Measurements from ENCODE around the gene NOXA1.

DNA sequence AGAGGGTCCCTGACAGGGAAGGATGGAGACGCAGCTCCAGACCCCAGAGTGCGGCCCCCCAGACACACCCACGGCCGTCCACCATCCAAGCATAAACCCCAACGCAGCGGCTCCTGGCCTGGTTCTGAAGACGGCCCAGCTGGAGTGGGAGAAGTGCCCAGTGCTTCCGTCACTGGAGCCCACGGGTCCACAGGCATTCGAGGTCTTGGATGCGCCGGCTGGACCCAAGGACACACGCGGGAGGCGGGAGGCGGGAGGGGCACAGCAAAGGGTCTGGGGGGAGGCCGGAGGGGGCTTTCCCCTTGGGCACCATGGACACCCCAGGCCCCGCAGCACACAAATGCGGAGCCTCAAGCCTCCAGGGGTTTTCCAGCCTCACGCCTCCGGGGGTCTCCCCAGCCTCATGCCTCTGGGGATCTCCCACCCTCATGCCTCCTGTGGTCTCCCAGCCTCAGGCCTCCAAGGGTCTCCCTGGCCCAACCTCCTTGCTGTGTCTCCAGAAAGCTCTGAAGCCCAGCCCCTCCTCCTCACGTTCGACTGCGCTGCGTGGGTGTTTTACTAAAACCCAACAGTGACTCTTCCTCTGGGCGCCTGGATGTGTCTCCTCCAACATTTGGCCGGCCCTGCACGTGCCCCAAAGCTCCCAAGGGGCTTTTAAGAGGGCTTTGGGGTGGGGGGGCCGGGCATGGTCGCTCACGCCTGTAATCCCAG, 15.4 kb upstream of the NOXA1 start:
- TF ChIP-seq, protein P1, sequence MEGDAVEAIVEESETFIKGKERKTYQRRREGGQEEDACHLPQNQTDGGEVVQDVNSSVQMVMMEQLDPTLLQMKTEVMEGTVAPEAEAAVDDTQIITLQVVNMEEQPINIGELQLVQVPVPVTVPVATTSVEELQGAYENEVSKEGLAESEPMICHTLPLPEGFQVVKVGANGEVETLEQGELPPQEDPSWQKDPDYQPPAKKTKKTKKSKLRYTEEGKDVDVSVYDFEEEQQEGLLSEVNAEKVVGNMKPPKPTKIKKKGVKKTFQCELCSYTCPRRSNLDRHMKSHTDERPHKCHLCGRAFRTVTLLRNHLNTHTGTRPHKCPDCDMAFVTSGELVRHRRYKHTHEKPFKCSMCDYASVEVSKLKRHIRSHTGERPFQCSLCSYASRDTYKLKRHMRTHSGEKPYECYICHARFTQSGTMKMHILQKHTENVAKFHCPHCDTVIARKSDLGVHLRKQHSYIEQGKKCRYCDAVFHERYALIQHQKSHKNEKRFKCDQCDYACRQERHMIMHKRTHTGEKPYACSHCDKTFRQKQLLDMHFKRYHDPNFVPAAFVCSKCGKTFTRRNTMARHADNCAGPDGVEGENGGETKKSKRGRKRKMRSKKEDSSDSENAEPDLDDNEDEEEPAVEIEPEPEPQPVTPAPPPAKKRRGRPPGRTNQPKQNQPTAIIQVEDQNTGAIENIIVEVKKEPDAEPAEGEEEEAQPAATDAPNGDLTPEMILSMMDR (conservative IDR thresholded peaks at IDR 0.05; ENCODE audit: low read depth, low read length), result no peak
- TF ChIP-seq EZH2 (IDR thresholded peaks at IDR 0.05; ENCODE audit: borderline replicate concordance, low read depth, low read length, poor library complexity, severe bottlenecking), result no peak
